Measurements from ENCODE around the gene RGS18.
"Not testable (repeated sequence)": the region's sequence is repeated elsewhere in the genome, so short reads cannot be mapped to it uniquely, and the experiment has no call there.

Gene RGS18

GRCh38 chr1:192158181-192158580, at the start of gene RGS18:
Gene RGS18, plus strand, starts transcription at chr1:192158462. Its CDS starts 176 bp downstream, at chr1:192158638.
- no peaks in the 10 kb centered on the region for H3K27me3 Mint-ChIP-seq (ENCODE audit: low read depth)
- H3K27ac Mint-ChIP-seq, result no peak within 1 kb of the TSS
- no peaks in the 10 kb centered on the region for H3K36me3 Mint-ChIP-seq (ENCODE audit: low read depth)
- H3K4me1 Mint-ChIP-seq (ENCODE audit: low read depth), result peaks cover 6% of the 10 kb centered on the region
- no peak for DNase-seq (ENCODE audit: low spot score)
- H3K4me3 Mint-ChIP-seq, result peak within 1 kb of the TSS; percentile 24
- peaks cover 6% of the 10 kb centered on the region for H3K9me3 Mint-ChIP-seq

GRCh38 chr1:192109576-192109975, 48.7 kb upstream of the RGS18 start:
- Mint-ChIP-seq H3K9me3 (no peaks in the 10 kb centered on the region), H3K27me3 (ENCODE audit: low read depth) (no peaks in the 10 kb centered on the region), H3K36me3 (ENCODE audit: low read depth) (no peaks in the 10 kb centered on the region), H3K4me3 (no peak overlapping the region), H3K4me1 (ENCODE audit: low read depth) (no peaks in the 10 kb centered on the region), H3K27ac (no peak overlapping the region)
- no peak for DNase-seq (ENCODE audit: low spot score)

GRCh38 chr1:192115000-192115399, 43.3 kb upstream of the RGS18 start:
- no peak for DNase-seq (ENCODE audit: low spot score)
- H3K9me3 Mint-ChIP-seq, result no peaks in the 10 kb centered on the region
- H3K4me3 Mint-ChIP-seq, result no peak overlapping the region
- H3K4me1 Mint-ChIP-seq (ENCODE audit: low read depth), result no peaks in the 10 kb centered on the region
- H3K27me3 Mint-ChIP-seq (ENCODE audit: low read depth), result no peaks in the 10 kb centered on the region
- no peaks in the 10 kb centered on the region for H3K36me3 Mint-ChIP-seq (ENCODE audit: low read depth)
- H3K27ac Mint-ChIP-seq, result no peak overlapping the region

- H3K4me3 Mint-ChIP-seq, result no peak overlapping the region
- H3K27ac Mint-ChIP-seq, result no peak overlapping the region
- DNase-seq (ENCODE audit: low spot score), result no peak
- H3K36me3 Mint-ChIP-seq (ENCODE audit: low read depth), result no peaks in the 10 kb centered on the region
- no peaks in the 10 kb centered on the region for H3K27me3 Mint-ChIP-seq (ENCODE audit: low read depth)
- H3K9me3 Mint-ChIP-seq, result no peaks in the 10 kb centered on the region
- H3K4me1 Mint-ChIP-seq (ENCODE audit: low read depth), result no peaks in the 10 kb centered on the region
These were observed 39.3 kb upstream of the RGS18 start for GRCh38 chr1:192118881-192119405.

- Mint-ChIP-seq H3K27ac (no peak overlapping the region), H3K36me3 (ENCODE audit: low read depth) (no peaks in the 10 kb centered on the region), H3K27me3 (ENCODE audit: low read depth) (no peaks in the 10 kb centered on the region), H3K9me3 (no peaks in the 10 kb centered on the region), H3K4me1 (ENCODE audit: low read depth) (no peaks in the 10 kb centered on the region), H3K4me3 (no peak overlapping the region)
- no peak for DNase-seq (ENCODE audit: low spot score)
These were observed 38.6 kb upstream of the RGS18 start for GRCh38 chr1:192119701-192120100.

GRCh38 chr1:192122668-192123067, 35.6 kb upstream of the RGS18 start:
- no peak for DNase-seq (ENCODE audit: low spot score)
- no peaks in the 10 kb centered on the region for H3K36me3 Mint-ChIP-seq (ENCODE audit: low read depth)

GRCh38 chr1:192123212-192123611, 35.0 kb upstream of the RGS18 start:
- Mint-ChIP-seq H3K4me1 (ENCODE audit: low read depth) (no peaks in the 10 kb centered on the region), H3K9me3 (no peaks in the 10 kb centered on the region), H3K4me3 (no peak overlapping the region), H3K27ac (no peak overlapping the region), H3K36me3 (ENCODE audit: low read depth) (no peaks in the 10 kb centered on the region), H3K27me3 (ENCODE audit: low read depth) (no peaks in the 10 kb centered on the region)
- no peak for DNase-seq (ENCODE audit: low spot score)

More at GRCh38 chr1:192122668-192123067, 35.6 kb upstream of the RGS18 start:
- Mint-ChIP-seq H3K27me3 (ENCODE audit: low read depth) (no peaks in the 10 kb centered on the region), H3K27ac (no peak overlapping the region), H3K4me3 (no peak overlapping the region), H3K9me3 (no peaks in the 10 kb centered on the region), H3K4me1 (ENCODE audit: low read depth) (no peaks in the 10 kb centered on the region)

GRCh38 chr1:192126030-192126619, 32.1 kb upstream of the RGS18 start:
- H3K36me3 Mint-ChIP-seq (ENCODE audit: low read depth), result no peaks in the 10 kb centered on the region
- H3K27me3 Mint-ChIP-seq (ENCODE audit: low read depth), result no peaks in the 10 kb centered on the region
- no peaks in the 10 kb centered on the region for H3K4me1 Mint-ChIP-seq (ENCODE audit: low read depth)
- H3K27ac Mint-ChIP-seq, result no peak overlapping the region
- DNase-seq (ENCODE audit: low spot score), result no peak
- no peak overlapping the region for H3K4me3 Mint-ChIP-seq
- no peaks in the 10 kb centered on the region for H3K9me3 Mint-ChIP-seq

GRCh38 chr1:192130175-192130574, 28.1 kb upstream of the RGS18 start:
- no peak overlapping the region for H3K4me3 Mint-ChIP-seq
- DNase-seq (ENCODE audit: low spot score), result no peak
- H3K27ac Mint-ChIP-seq, result no peak overlapping the region
- H3K9me3 Mint-ChIP-seq, result no peaks in the 10 kb centered on the region
- H3K27me3 Mint-ChIP-seq (ENCODE audit: low read depth), result no peaks in the 10 kb centered on the region
- H3K4me1 Mint-ChIP-seq (ENCODE audit: low read depth), result no peaks in the 10 kb centered on the region
- no peaks in the 10 kb centered on the region for H3K36me3 Mint-ChIP-seq (ENCODE audit: low read depth)

- H3K4me3 Mint-ChIP-seq, H3K27ac Mint-ChIP-seq: not testable (repeated sequence)
These were observed 27.4 kb upstream of the RGS18 start for GRCh38 chr1:192130865-192131264.

GRCh38 chr1:192131914-192132313, 26.3 kb upstream of the RGS18 start:
- H3K36me3 Mint-ChIP-seq (ENCODE audit: low read depth), result no peaks in the 10 kb centered on the region
- no peaks in the 10 kb centered on the region for H3K9me3 Mint-ChIP-seq
- no peaks in the 10 kb centered on the region for H3K4me1 Mint-ChIP-seq (ENCODE audit: low read depth)
- no peak overlapping the region for H3K4me3 Mint-ChIP-seq
- DNase-seq (ENCODE audit: low spot score), result no peak
- no peaks in the 10 kb centered on the region for H3K27me3 Mint-ChIP-seq (ENCODE audit: low read depth)
- no peak overlapping the region for H3K27ac Mint-ChIP-seq

More at GRCh38 chr1:192130865-192131264, 27.4 kb upstream of the RGS18 start:
- DNase-seq (ENCODE audit: low spot score); H3K9me3 Mint-ChIP-seq; H3K4me1 Mint-ChIP-seq (ENCODE audit: low read depth); H3K36me3 Mint-ChIP-seq (ENCODE audit: low read depth); H3K27me3 Mint-ChIP-seq (ENCODE audit: low read depth): not testable (repeated sequence)

GRCh38 chr1:192133350-192133926, 24.8 kb upstream of the RGS18 start:
- Mint-ChIP-seq H3K9me3 (no peaks in the 10 kb centered on the region), H3K4me3 (no peak overlapping the region), H3K27me3 (ENCODE audit: low read depth) (no peaks in the 10 kb centered on the region), H3K27ac (no peak overlapping the region), H3K36me3 (ENCODE audit: low read depth) (no peaks in the 10 kb centered on the region), H3K4me1 (ENCODE audit: low read depth) (no peaks in the 10 kb centered on the region)
- no peak for DNase-seq (ENCODE audit: low spot score)

GRCh38 chr1:192140382-192140781, 17.9 kb upstream of the RGS18 start:
- Mint-ChIP-seq H3K36me3 (ENCODE audit: low read depth) (no peaks in the 10 kb centered on the region), H3K27ac (no peak overlapping the region), H3K27me3 (ENCODE audit: low read depth) (no peaks in the 10 kb centered on the region), H3K4me1 (ENCODE audit: low read depth) (no peaks in the 10 kb centered on the region), H3K9me3 (no peaks in the 10 kb centered on the region), H3K4me3 (no peak overlapping the region)
- no peak for DNase-seq (ENCODE audit: low spot score)

- Mint-ChIP-seq H3K27ac (no peak overlapping the region), H3K36me3 (ENCODE audit: low read depth) (no peaks in the 10 kb centered on the region)
- no peak for DNase-seq (ENCODE audit: low spot score)
These were observed 11.0 kb upstream of the RGS18 start for GRCh38 chr1:192147221-192147620.

GRCh38 chr1:192147696-192148095, 10.6 kb upstream of the RGS18 start:
- no peaks in the 10 kb centered on the region for H3K27me3 Mint-ChIP-seq (ENCODE audit: low read depth)
- no peak overlapping the region for H3K4me3 Mint-ChIP-seq
- no peaks in the 10 kb centered on the region for H3K4me1 Mint-ChIP-seq (ENCODE audit: low read depth)
- no peak overlapping the region for H3K27ac Mint-ChIP-seq
- H3K9me3 Mint-ChIP-seq, result no peaks in the 10 kb centered on the region
- no peak for DNase-seq (ENCODE audit: low spot score)
- no peaks in the 10 kb centered on the region for H3K36me3 Mint-ChIP-seq (ENCODE audit: low read depth)

More at GRCh38 chr1:192147221-192147620, 11.0 kb upstream of the RGS18 start:
- H3K4me3 Mint-ChIP-seq, result no peak overlapping the region
- H3K9me3 Mint-ChIP-seq, result no peaks in the 10 kb centered on the region
- no peaks in the 10 kb centered on the region for H3K27me3 Mint-ChIP-seq (ENCODE audit: low read depth)
- no peaks in the 10 kb centered on the region for H3K4me1 Mint-ChIP-seq (ENCODE audit: low read depth)

Measured in T-helper 2 cell treated with Interferon-gamma antibody and Interleukin-4, amounts not matched to agents 5 μg/mL and 100 μg/mL, for 36 hours (primary cell).